ENCODE measurements around the gene ZFHX3. TPM values are rescaled to one million over a fixed set of nuclear protein-coding genes. Genes with fewer than 3 reads are reported as not detected.
"Not testable (repeated sequence)": the region's sequence is repeated elsewhere in the genome, so short reads cannot be mapped to it uniquely, and the experiment has no call there.

ZFHX3 gene
- total and polyA plus RNA-seq, 11 donors, result 3.8 to 21.6 (median 13.6) TPM

- TF ChIP-seq POLR2A (IDR thresholded peaks at IDR 0.05), result no peak
- TF ChIP-seq CTCF (IDR thresholded peaks at IDR 0.05), result no peak
- 83 to 92% (median 88%) methylated on average over 6 of the region's 6 CpGs for WGBS, 4 donors
- no peaks in the 10 kb centered on the region for H3K36me3 ChIP-seq
- H3K4me3 ChIP-seq, result no peak overlapping the region
- no peaks in the 10 kb centered on the region for H3K9me3 ChIP-seq
- no peaks in the 10 kb centered on the region for H3K27me3 ChIP-seq
- no peak for ATAC-seq
- peaks cover 15 to 79% (median 52%) of the 10 kb centered on the region in 12 donors for H3K4me1 ChIP-seq
- no peak for DNase-seq
- peak overlapping the region in 5 of 12 donors; percentile 15 to 82 (median 16) for H3K27ac ChIP-seq
- intact Hi-C loops (cut with DNase I), result loop anchor here in 1 of 10 donors (5.0 kb wide), 1 partner anchor 61 kb away; no protein-coding TSS in a partner anchor
Measured at GRCh38 chr16:72991644-72992043, 56.3 kb downstream of the ZFHX3 start.

GRCh38 chr16:72991211-72991610 is 56.7 kb downstream of the ZFHX3 start:
- no peak overlapping the region for H3K4me3 ChIP-seq
- H3K27me3 ChIP-seq, result no peaks in the 10 kb centered on the region
- intact Hi-C loops (cut with DNase I), result loop anchor here in 1 of 10 donors (5.0 kb wide), 1 partner anchor 61 kb away; no protein-coding TSS in a partner anchor
- H3K4me1 ChIP-seq, result peaks cover 19 to 84% (median 55%) of the 10 kb centered on the region in 12 donors
- peak overlapping the region in 3 of 12 donors; percentile 79 to 82 (median 79) for H3K27ac ChIP-seq
- no peak for DNase-seq
- TF ChIP-seq POLR2A (IDR thresholded peaks at IDR 0.05), result no peak
- TF ChIP-seq CTCF (IDR thresholded peaks at IDR 0.05), result no peak
- WGBS, 4 donors, result 83 to 89% (median 87%) methylated on average over 2 of the region's 2 CpGs
- no peaks in the 10 kb centered on the region for H3K9me3 ChIP-seq
- H3K36me3 ChIP-seq, result no peaks in the 10 kb centered on the region
- no peak for ATAC-seq

- no peak for TF ChIP-seq CTCF (IDR thresholded peaks at IDR 0.05)
- no peak for TF ChIP-seq POLR2A (IDR thresholded peaks at IDR 0.05)
- ATAC-seq, result no peak
- WGBS, 4 donors, result 87 to 89% (median 88%) methylated on average over 14 of the region's 14 CpGs
- Histone ChIP-seq H3K4me3 (peak overlapping the region in 1 of 12 donors; percentile 6), H3K27me3 (no peaks in the 10 kb centered on the region), H3K27ac (peak overlapping the region in 11 of 12 donors; percentile 11 to 82 (median 72)), H3K36me3 (no peaks in the 10 kb centered on the region), H3K4me1 (peaks cover 20 to 89% (median 61%) of the 10 kb centered on the region in 12 donors), H3K9me3 (no peaks in the 10 kb centered on the region)
- intact Hi-C loops (cut with DNase I), result loop anchor here in 1 of 10 donors (5.0 kb wide), 1 partner anchor 62 kb away; no protein-coding TSS in a partner anchor
- no peak for DNase-seq
Measured at GRCh38 chr16:72990571-72990970, 57.4 kb downstream of the ZFHX3 start.

GRCh38 chr16:72989579-72990551 is 58.1 kb downstream of the ZFHX3 start:
- ATAC-seq (peak; percentile 42 to 72 (median 62)), DNase-seq (peak in 4 of 5 donors; percentile 33 to 74 (median 50))
- Histone ChIP-seq H3K9me3 (no peaks in the 10 kb centered on the region), H3K36me3 (no peaks in the 10 kb centered on the region), H3K4me3 (peak overlapping the region in 5 of 12 donors; percentile 6 to 30 (median 12)), H3K27me3 (no peaks in the 10 kb centered on the region), H3K27ac (peak overlapping the region; percentile 11 to 82 (median 68)), H3K4me1 (peaks cover 20 to 90% (median 68%) of the 10 kb centered on the region in 12 donors)
- intact Hi-C loops (cut with DNase I), result loop anchor here in 4 of 10 donors (5.0 to 10.0 kb wide), 4 partner anchors 32 to 62 kb away; partner anchors contain the start of gene ZFHX3 (in 2 of the 4)
- TF ChIP-seq POLR2A (IDR thresholded peaks at IDR 0.05) (no peak), CTCF (IDR thresholded peaks at IDR 0.05) (no peak)
- 43 to 61% (median 51%) methylated on average over 19 of the region's 19 CpGs for WGBS, 4 donors

- not testable (repeated sequence) for DNase-seq, H3K36me3 ChIP-seq, H3K27me3 ChIP-seq, H3K9me3 ChIP-seq, H3K4me3 ChIP-seq, ATAC-seq
- H3K27ac ChIP-seq, result peak overlapping the region in 11 of 12 donors; percentile 11 to 82 (median 72)
- H3K4me1 ChIP-seq, result peaks cover 20 to 96% (median 74%) of the 10 kb centered on the region in 12 donors
- WGBS, 4 donors, result 84 to 94% (median 88%) methylated on average over 7 of the region's 7 CpGs
- intact Hi-C loops (cut with DNase I), result loop anchor here in 3 of 10 donors (5.0 to 10.0 kb wide), 3 partner anchors 33 to 58 kb away; partner anchors contain the start of gene ZFHX3 (in 2 of the 3)
Measured at GRCh38 chr16:72989203-72989578, 58.7 kb downstream of the ZFHX3 start.

All from heart left ventricle (tissue), 16 donors.